GM21360 (cell line): ENCODE data around the gene MKNK2.
"Not testable (repeated sequence)": the region's sequence is repeated elsewhere in the genome, so short reads cannot be mapped to it uniquely, and the experiment has no call there.

Experiments used
- ATAC-seq: cut with Tn5 transposase; IDR thresholded peaks from one replicate; pipeline ENCODE4 v1.9.1; 2021; ENCODE audit warnings: mild to moderate bottlenecking, moderate library complexity; ENCODE audit not compliant: unreplicated experiment

Gene MKNK2

DNA sequence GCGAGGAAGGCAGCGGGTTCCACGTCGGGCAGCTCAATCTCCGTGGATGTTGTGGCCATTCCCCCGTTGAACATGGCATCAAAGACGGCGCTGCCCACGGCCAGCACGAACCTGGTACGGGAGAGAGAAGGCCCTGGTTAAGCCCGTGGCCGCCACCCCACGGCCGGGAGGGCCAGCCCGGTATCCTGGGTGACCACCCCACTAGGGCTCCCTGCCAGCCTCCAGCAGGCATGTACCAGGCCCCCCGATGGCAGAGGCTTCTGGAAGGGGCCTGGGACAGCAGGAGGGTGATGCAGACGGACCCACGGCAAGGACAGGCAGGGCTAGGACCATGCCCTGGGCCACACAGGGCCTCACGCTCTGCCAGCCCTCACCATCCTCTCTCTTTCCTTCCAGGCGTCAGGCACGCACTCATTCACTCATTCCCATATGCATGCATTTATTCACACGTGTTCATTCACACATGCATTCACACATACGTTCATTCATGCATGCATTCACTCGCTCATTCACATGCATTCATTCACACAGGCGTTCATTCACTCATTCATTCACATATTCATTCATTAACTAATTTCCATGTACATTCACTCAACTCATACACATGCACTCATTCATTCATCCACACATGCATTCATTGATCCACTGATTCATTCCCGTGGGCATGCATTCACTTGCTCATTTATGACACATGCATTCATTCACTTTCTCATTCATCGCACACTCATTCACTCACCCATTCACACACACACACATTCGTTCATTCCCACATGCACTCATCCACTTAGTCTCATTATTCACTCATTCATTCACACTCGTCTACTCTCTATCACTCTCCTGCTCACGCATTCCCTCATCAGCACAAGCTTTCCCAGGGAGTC lies 53.5 kb downstream of the MKNK2 start:
- ATAC-seq = no peak

DNA sequence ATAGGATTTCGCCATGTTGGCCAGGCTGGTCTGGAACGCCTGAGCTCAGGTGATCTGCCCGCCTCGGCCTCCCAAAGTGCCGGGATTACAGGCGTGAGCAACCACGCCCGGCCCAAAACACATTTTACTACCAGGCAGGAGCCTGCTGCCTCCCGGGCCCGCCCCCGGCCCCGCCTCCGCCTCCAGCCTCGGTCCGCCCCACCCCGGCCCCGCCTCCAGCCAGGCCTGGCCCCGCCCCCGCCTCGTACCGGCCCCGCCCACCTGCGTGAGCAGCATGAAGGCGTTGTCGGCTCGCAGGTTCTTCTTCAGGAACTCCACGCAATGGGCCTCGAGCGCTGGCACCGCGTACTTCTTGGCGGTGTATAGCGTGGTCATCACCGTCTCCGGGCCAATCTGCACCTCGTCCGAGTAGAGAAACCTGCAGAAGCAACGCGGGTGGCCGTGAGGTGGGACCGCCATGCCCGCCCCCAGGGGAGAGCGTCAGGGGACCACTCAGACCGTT lies 58.2 kb downstream of the MKNK2 start:
- ATAC-seq = no peak

GRCh38 chr19:1991018-1991913 lies 59.8 kb downstream of the MKNK2 start:
- ATAC-seq = no peak

DNA sequence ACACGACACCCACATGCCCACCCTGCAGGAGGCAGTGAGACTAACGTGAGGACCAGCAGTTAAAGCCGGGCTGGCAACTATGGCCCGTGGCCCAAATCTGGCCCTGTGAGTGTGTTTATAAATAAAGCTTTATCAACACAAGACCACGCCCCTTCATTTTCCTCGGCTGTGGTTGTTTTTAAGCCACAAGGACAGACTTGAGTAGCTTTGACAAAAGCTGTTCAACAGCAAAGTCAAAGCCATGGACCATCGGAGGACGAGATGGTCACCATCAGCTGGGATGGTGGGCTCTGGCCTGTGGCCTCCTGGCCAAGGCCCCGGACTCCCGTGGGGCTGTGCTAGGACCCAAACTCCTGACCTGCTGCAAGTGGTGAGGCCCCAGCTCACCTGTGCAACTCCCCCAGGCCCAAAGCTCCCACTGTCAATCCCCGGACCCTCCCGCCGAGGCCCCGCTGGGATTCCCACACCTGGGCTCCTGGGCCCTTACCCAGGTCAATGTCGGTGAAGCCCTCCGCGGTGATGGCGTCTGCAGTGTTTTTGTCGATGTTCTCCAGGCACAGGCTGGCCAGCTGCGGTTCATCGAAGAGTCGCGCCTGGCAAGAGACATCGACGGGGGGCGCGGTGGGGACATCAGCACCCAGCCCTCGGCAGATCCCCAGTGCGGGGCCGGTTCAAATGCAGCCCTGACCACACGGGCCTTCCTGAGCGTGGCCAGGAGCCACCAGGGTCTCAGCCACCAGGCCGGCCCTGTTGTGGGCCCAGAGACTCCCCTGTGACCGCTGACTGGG lies 60.6 kb downstream of the MKNK2 start:
- ATAC-seq = no peak

GRCh38 chr19:1989513-1990229 lies 61.4 kb downstream of the MKNK2 start:
- no peak for ATAC-seq

DNA sequence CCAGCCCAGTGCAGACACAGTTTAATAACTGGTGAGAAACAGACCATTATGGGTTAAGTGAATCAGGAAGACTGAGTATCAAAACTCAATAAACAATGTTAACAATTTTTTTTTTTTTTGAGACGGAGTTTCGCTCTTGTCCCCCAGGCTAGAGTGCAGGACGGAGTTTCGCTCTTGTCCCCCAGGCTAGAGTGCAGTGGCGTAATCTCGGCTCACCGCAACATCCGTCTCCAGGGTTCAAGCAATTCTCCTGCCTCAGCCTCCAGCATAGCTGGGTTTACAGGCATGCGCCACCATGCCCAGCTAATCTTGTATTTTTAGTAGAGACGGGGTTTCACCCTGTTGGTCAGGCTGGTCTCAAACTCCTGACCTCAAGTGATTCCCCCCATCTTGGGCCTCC lies 62.6 kb downstream of the MKNK2 start:
- not testable (repeated sequence) for ATAC-seq
